Thoracic aorta (tissue), 2 donors: ENCODE data around the gene ZIC4. TPM values are rescaled to one million over a fixed set of nuclear protein-coding genes. Genes with fewer than 3 reads are reported as not detected.

Source experiments
- ATAC-seq: fragments of 150-250 bp; one replicate; pipeline ENCODE4 v1.8.0; 2017; ENCODE audit warnings: low read depth; ENCODE audit not compliant: insufficient number of reproducible peaks, low FRiP score
- DNase-seq: peaks from one replicate; pipeline ENCODE4 v3.0.0-alpha.2; 2020; ENCODE audit warnings: low spot score
- H3K27ac ChIP-seq, 2 donors: fragments of 200-600 bp; sonication (generic); 1 replicate in 1 of 2; 2 replicates in 1 of 2; pipeline ENCODE4 v1.5.1; 2016; ENCODE audit warnings: mild to moderate bottlenecking in 2 of 2, moderate library complexity in 2 of 2
- H3K27me3 ChIP-seq: fragments of 200-600 bp; sonication (generic); replicated peaks from 2 replicates; pipeline ENCODE4 v1.6.0; 2016; ENCODE audit warnings: mild to moderate bottlenecking; ENCODE audit not compliant: insufficient read depth
- H3K36me3 ChIP-seq: fragments of 200-600 bp; sonication (generic); one replicate; pipeline ENCODE4 v1.5.1; 2016
- H3K4me1 ChIP-seq, 2 donors: fragments of 200-600 bp; sonication (generic); 1 replicate in 1 of 2; 2 replicates in 1 of 2; pipeline versions ENCODE4 v1.5.1 to v1.6.0; 2016; ENCODE audit warnings: low read depth in 2 of 2, mild to moderate bottlenecking in 1 of 2; ENCODE audit not compliant: control insufficient read depth in 1 of 2
- H3K4me3 ChIP-seq: fragments of 200-600 bp; sonication (generic); 2 replicates; pipeline ENCODE4 v1.5.1; 2016; ENCODE audit warnings: mild to moderate bottlenecking
- H3K9me3 ChIP-seq: fragments of 200-600 bp; sonication (generic); 2 replicates; pipeline ENCODE4 v1.5.1; 2016
- total RNA-seq, 2 donors: library from RNA; depleted of rRNA; stranded (reverse); fragments of >200 nt; gene quantifications; one replicate each; pipeline versions ENCODE4 v1.1.0 to v1.2.3, GENCODE V29; 2016
- TF ChIP-seq, protein P1 (sequence below): fragments of 200-600 bp; sonication (generic); IDR thresholded peaks from one replicate; pipeline ENCODE4 v1.5.1; 2019; ENCODE audit warnings: antibody characterized with exemption

Gene ZIC4
- total RNA-seq, 2 donors from 2014 or later, result not detected

DNA sequence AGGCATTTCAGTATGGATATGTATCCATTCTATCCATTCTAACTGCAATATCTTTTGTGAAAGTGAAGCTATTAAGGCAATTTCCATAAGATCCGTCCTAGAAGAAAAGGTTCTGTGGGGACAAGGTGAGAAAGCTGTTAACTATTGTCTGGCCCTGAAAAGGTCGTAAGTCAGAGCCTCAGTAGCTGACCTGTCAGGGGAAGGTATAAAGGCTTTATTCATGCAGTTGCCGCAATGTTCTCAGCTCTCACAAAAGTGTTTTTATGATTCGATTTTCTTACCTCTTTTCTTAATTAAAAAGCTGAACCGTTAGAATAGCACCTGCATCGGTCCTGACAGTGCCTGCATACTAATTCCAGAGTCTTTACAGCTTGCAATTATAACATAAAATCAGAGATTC is 24.7 kb downstream of the ZIC4 start:
- ATAC-seq (no peak), DNase-seq (no peak)
- no peaks in the 10 kb centered on the region for H3K9me3 ChIP-seq
- peaks cover 10% of the 10 kb centered on the region for H3K27me3 ChIP-seq
- H3K36me3 ChIP-seq, result no peaks in the 10 kb centered on the region
- TF ChIP-seq, protein P1, sequence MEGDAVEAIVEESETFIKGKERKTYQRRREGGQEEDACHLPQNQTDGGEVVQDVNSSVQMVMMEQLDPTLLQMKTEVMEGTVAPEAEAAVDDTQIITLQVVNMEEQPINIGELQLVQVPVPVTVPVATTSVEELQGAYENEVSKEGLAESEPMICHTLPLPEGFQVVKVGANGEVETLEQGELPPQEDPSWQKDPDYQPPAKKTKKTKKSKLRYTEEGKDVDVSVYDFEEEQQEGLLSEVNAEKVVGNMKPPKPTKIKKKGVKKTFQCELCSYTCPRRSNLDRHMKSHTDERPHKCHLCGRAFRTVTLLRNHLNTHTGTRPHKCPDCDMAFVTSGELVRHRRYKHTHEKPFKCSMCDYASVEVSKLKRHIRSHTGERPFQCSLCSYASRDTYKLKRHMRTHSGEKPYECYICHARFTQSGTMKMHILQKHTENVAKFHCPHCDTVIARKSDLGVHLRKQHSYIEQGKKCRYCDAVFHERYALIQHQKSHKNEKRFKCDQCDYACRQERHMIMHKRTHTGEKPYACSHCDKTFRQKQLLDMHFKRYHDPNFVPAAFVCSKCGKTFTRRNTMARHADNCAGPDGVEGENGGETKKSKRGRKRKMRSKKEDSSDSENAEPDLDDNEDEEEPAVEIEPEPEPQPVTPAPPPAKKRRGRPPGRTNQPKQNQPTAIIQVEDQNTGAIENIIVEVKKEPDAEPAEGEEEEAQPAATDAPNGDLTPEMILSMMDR, result no peak
- no peak overlapping the region for H3K4me3 ChIP-seq
- H3K4me1 ChIP-seq, result no peaks in the 10 kb centered on the region
- no peak overlapping the region for H3K27ac ChIP-seq

DNA sequence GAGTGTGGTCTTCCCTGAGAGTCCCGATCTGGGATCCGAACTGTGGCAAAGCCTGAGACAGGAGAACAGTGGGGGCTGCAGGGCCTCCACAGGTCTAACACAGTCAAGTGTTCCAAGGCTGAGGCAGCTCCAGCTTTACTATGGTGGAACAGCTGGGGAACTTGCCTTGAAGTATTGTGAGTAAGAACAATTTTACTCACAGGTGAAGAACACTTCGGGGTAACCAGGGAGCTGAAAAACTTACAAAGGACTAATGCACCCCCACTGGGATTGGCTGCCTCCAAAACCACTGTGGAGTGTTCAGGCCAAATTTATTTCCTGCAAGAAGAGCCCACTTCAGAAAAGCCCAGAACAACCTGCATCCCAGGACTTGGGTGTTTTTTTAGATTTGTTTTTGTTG is 25.4 kb downstream of the ZIC4 start:
- Histone ChIP-seq H3K9me3 (no peaks in the 10 kb centered on the region), H3K27me3 (peaks cover 10% of the 10 kb centered on the region), H3K27ac (no peak overlapping the region), H3K36me3 (no peaks in the 10 kb centered on the region), H3K4me3 (no peak overlapping the region), H3K4me1 (no peaks in the 10 kb centered on the region)
- ATAC-seq (no peak), DNase-seq (no peak)
- TF ChIP-seq, protein P1, result no peak

DNA sequence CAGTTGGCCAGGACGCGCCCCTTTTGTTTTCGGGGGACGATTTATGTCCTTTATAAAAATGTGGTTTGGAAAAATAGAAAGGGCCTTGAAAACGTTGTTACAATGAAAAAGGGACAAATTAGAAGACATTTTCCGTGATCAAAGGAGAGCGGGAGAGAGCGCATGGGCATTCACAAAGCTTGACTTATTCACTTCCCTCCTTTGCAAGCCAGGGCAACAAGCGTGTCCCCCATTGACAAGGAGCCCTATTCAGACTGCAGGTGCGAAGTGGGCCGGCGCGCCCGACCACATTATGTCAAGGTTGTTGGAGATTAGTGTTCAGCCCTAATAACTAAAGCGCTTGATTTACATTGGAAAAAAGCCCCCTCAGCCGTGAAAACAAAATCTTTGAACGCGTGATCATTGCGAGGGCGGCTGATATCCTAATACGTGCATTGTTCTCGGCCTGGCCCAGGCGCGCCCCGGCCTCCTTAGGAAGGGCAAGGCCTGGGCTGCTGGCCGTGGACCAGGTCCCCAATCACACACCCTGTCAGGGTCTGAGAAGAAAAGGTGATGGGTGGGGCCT is 25.9 kb downstream of the ZIC4 start:
- Histone ChIP-seq H3K9me3 (no peaks in the 10 kb centered on the region), H3K36me3 (no peaks in the 10 kb centered on the region), H3K27ac (no peak overlapping the region), H3K27me3 (peaks cover 12% of the 10 kb centered on the region), H3K4me1 (no peaks in the 10 kb centered on the region), H3K4me3 (no peak overlapping the region)
- DNase-seq, result no peak
- TF ChIP-seq, protein P1, result no peak
- ATAC-seq, result no peak

DNA sequence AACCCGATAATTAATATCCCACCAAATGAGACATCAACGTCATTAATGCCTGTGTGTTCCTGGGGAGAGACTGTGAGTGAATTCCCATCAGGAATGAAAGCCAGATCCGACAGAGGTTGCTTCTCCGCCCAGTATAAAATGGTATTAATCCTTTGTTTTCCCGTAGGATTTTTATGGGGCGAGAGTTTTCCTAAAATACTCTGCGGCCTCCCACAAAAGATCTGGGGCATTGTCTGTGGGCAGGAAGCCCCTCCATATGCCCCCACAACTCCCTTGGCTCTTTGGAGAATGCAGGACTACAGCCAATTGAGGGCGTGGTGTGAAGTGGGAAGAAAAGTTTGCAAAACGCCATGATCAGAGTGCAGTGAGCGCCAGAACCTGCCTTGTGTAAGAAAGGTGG is 26.7 kb downstream of the ZIC4 start:
- ATAC-seq (no peak), DNase-seq (no peak)
- TF ChIP-seq, protein P1, result no peak
- Histone ChIP-seq H3K4me1 (no peaks in the 10 kb centered on the region), H3K27ac (no peak overlapping the region), H3K4me3 (no peak overlapping the region), H3K36me3 (no peaks in the 10 kb centered on the region), H3K9me3 (no peaks in the 10 kb centered on the region), H3K27me3 (peaks cover 20% of the 10 kb centered on the region)

DNA sequence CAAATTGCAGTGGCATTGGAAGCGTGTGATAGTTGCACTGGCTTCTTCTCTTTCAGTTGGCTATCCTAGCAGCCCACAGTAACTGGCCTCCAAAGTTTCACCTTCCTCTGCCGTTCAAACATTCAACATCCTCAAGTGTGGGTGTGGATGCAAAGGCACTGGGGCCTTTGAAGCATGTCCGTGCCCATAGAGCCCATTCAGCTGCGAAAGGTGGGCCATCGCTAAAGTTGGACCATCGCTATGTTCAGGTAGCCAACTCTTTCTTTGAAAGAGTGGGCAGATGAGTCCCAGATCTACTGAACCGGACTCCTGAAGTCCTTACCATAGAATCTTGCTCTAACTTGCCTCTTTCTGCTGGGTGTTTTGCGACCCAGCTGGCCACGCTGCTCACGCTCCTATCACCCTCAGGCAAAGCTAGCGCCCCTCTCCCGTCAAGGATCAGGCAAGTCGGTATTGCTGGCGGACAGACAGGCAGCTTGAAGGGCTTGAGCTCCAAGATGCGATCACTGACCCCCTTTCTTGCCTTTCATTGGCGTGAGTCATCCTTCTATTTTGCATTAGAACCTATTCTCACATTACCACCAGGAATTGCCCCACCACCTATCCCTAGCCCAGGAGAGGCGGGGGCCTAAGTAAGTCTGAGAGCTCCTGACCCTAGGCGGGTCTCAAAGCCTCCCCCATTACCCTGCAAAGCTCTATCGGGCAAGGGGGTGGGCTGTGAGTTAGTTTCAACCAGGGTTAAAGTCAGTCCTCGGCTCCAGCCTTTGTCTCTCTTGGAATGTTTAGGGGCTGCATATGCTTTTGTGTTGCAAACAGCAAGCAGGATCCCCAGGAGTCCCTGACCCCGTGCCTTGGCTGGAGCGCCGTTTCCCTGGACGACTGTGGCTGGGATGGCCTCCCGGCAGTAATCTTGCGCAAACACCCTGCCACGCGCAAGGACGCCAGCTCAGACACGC is 28.7 kb downstream of the ZIC4 start:
- peaks cover 20% of the 10 kb centered on the region for H3K27me3 ChIP-seq
- TF ChIP-seq, protein P1, result no peak
- H3K4me3 ChIP-seq, result no peak overlapping the region
- no peaks in the 10 kb centered on the region for H3K9me3 ChIP-seq
- ATAC-seq (no peak), DNase-seq (no peak)
- no peaks in the 10 kb centered on the region for H3K36me3 ChIP-seq
- no peaks in the 10 kb centered on the region for H3K4me1 ChIP-seq
- peak overlapping the region in 1 of 2 donors; percentile 42 for H3K27ac ChIP-seq
